ENCODE data around the gene TMEM138.

TMEM138 gene

DNA sequence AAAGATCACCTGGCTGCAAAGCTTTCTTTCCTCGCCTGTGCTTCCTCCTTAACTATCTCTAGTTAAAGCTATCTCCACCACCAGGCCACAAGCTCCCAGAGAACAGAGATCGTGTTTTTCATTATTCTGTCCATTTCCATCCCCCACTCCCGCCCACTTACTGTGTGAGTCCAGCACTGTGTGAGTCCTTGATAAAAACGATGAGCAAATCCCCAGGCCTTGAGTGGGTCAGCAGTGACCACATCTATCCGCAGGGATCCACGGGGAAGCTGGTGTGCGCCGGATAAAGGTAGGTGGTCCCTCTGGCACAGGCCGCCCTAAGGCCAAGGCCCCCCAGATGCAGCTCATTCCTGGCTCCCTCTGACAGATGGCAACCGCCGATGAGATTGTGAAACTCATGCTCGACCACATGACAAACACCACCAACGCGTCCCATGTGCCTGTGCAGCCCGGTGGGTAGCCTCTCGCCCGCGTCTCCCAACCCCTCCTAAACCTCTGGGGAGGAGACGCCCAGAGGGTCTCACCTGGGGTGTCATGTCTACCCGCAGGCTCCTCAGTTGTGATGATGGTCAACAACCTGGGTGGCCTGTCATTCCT lies 19.9 kb upstream of the TMEM138 start:
- DNase-seq = no peak

DNA sequence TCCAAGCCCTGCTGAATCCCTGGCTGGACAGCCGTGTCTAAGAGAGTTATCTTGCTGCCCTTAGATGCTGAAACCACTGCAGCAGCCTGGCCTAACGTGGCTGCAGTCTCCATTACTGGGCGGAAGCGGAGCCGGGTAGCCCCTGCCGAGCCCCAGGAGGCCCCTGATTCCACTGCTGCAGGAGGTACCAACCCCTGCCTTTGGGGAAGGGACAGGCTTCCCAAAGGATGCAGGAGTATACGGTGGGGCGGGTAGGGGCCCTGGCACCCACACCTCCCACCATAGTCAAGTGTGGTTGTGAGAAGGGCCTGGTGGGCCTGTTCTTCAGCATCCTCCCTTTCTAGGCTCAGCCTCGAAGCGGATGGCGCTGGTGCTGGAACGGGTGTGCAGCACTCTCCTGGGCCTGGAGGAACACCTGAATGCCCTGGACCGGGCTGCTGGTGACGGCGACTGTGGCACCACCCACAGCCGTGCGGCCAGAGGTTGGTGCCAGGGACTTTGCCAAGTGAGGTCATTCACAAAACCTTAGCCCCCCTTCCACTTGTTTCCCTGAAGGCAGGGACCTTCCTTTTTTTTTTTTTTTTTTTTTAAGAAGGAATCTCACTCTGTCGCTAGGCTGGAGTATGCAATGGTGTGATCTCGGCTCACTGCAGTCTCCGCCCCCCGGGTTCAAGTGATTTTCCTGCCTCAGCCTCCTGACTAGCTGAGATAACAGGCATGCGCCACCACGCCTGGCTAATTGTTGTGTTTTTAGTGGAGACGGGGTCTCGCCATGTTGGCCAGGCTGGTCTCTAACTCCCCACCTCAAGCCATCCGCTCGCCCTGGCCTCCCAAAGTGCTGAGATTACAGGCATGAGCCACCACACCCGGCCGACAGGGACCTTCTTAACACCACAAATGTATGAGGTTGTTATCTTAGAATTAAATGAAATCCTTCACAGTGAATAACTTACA lies 18.1 kb upstream of the TMEM138 start:
- no peak for DNase-seq

DNA sequence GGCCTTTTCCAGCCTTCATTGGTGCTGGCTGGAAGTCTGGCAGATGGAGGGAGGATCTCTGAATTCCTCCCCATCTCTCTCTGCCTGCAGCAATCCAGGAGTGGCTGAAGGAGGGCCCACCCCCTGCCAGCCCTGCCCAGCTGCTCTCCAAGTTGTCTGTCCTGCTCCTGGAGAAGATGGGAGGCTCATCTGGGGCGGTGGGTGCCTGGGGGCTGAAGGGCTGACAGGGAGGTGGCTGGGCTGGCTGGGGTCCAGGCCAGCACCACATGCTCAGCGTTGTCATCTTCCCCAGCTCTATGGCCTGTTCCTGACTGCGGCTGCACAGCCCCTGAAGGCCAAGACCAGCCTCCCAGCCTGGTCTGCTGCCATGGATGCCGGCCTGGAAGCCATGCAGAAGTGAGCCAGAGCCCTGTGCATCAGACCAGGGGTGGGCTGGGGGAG lies 17.0 kb upstream of the TMEM138 start:
- no peak for DNase-seq

DNA sequence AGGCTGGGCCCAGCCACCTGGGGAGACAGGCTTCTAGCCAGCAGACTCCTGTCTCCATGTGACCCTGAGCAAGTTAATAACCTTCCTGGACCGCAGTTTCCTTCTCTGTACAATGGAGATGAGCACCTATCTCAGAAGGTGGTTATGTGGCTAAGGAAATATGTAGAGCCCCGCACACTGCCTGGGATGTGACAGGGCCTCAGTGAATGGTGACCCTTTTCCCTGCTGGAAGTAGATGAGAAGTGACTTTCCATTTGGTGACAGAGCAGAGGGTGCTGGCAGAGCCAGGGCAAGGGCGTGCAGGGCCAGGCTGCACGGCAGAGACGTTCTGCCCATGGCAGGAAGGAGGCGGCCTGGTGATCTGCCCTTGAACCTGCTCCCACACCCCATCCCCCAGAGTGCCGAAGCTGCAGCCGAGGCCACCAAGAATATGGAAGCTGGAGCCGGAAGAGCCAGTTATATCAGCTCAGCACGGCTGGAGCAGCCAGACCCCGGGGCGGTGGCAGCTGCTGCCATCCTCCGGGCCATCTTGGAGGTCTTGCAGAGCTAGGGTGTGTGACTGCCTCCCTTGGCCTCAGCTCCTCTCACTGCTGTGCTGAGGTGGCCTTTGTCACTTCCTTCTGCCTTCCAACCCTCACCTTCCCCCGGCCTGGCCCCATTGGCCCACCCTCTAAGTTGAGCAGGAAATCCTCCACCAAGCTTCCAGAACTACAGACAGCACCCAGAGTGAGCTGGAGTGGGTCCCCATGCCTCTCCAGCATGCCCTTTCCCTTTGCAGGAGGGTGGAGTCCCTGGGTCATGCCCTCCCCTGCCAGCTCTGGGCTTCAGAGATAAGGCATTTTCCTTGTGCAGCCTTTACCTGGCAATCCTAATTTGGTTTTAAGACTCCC lies 16.0 kb upstream of the TMEM138 start:
- DNase-seq = no peak

DNA sequence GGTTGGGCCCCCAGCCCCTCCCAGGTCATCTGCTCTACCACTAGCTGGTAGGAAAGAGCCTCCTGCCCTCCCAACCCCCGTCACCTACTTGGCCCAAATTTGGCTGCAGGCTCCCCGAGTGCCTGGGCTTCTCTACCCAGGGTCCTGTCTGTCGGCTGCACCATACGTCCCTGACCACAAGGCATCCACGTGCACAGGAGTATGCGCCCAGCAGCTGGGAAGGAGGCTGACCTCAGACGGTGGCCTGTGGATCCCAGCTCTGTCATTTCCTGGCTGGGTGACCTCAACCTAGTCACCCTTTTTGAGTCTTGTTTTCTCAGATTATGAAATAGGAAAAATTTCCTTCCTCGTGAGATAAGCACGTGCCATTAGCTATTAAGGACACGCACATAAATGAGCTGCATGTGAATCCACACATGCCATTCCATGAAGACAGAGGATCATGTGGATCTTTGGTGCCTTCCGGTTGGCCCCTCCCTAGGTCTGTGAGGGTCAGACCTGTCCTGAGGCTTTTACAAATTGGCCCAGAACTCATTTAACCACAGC lies 14.2 kb upstream of the TMEM138 start:
- DNase-seq = no peak

DNA sequence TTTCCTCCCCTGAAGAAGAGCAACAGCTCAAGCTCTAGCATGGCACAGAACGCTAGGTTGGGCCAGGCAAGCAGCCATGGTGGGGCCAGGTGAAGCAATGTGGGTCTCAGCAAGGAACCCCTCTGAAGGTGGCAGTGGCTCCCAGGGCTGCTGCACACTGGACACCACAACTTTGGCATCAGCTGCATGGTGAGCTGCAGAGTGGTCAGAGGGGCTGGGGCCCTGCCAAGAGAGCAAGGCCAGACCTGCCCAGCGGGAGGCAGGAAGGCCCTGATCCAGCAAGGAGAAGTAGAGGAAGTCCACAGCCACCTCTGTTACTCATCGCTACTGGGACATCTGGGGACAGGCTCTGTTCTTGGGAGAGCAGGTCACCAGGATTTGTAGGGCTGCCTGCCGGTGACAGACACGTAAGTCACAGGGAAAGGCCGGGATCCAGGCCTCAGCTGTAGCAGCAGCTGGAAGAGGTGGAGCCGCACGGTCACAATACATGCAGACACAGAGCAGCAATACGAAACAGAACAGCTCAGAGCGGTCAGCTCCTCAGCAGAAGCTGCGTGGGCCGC lies 12.9 kb upstream of the TMEM138 start:
- no peak for DNase-seq

DNA sequence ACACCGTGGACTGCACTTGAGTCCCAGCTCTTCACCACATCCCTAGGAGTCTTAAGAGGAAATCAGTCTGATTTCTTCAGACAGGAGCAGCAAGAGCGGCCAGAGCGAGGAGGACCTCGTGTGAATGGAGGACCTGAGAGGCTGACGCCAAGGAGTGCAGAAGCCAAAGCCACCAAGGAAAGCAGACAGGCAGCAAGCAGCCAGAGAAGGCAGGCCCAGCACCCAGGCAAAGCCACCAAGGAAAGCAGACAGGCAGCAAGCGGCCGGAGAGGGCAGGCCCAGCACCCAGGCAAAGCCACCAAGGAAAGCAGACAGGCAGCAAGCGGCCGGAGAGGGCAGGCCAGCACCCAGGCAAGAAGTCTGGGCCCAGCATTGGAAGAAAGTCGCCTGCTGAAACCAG lies 12.3 kb upstream of the TMEM138 start:
- no peak for DNase-seq

DNA sequence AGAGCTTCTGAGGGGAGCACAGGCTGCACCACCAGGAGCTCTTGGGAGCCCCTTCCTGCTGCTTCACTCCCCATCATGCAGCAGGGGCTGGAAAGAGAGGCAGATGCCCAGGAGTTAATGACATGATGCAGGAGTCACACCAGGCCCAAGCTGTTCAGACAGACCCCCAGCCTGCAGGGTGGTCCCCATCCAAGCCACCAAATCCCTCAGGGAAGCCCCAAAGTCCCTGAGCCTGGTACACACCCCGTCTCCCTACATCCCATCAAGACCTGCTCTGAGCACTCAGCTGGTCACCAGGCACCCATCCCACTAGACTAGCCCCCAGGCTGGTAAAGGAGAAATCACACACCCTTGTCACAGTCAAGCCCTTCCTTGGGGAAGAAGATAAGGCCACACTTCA lies 11.8 kb upstream of the TMEM138 start:
- no peak for DNase-seq

DNA sequence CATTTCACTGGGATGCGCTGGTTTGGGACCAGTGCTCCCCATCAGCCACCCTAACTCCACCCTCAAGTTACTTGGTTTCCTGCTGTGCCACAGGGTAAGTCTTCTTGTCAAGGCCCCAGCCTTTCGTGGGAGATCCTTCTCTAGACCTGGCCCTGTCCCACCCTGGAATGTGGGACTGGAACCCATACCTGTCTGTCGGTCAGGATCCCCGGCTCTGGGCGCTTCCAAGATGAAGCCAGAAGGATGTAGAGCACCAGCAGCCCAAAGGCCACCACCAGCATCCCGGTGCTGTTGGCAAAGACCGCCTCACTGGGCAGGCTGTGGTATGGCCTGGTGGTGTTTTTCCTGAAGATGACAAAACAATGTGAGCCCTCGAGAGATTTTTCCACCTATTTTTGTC lies 11.4 kb upstream of the TMEM138 start:
- no peak for DNase-seq

DNA sequence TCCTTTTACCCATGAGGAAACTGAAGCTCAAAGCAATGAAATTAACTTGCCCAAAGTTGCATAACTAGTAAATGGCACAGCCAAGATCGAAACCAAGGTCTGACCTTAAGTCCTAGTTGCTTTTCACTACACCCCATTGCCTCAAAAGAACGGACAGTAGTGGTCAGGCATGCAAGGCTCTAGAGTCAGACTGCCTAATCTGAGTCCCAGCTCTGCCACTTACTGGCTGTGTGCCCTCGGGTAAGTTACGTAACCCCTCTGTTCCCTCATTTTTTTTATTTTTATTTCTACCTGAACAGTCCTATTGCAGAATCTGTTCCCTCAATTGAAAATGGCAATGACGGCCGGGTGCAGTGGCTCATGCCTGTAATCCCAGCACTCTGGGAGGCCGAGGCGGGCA lies 10.1 kb upstream of the TMEM138 start:
- DNase-seq = no peak

DNA sequence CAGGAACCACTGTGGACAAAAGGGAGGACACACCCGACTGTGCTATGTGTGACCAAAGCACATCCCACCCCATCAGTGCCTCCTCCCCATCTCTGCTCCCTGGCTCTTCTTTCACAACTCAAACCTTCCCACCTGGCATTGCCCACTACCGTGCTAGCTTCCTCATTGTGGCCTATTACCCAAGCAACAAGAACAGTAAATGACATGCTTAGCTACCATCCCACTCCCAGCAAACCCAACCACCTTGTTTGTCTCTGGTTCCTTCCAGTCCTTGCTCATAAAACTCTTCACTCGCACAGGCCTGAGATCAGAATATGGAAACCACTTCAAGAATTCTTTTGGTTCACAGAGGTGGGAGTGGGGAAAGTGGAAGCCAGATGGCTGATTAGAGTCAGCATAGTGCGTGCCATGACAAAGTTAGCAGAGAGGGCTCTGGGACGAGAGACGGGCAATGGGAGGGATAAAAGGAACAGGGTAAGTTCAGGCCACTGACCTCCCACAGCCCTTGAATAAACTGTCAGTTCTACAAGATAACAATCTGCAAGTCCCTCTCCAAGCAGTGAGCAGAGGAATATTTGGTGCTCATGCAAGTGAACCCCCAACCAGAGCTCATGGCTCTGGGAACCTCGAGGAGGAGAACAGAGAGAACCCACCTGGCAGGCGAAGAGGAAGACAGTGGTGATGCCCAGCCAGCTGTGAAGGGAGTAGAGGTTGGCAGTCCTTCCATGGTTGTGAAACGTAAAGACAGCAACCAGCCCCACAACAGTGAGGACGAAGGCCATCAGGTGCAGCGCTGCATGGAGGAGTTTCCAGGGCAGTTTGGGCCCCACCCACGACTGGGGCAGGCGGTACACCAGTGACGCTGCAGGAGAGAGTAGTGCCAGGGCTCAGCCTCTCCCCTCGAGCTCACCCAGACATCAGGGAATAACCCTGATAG lies 8.8 kb upstream of the TMEM138 start:
- no peak for DNase-seq

DNA sequence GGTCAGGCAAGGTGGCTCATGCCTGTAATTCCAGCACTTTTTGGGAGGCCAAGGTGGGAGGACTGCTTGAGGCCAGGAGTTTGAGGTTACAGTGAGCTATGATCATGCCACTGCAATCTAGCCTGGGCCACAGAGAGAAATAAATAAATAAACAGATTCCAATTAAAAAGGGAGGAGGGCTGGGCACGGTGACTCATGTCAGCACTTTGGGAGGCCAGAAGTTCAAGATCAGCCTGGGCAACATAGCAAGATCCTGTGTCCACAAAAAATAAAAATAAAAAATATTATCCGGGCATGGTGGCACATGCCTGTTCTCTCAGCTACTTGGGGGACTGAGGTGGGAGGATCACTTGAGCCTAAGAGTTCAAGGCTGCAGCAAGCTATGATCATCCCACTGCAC lies 8.0 kb upstream of the TMEM138 start:
- DNase-seq = no peak

DNA sequence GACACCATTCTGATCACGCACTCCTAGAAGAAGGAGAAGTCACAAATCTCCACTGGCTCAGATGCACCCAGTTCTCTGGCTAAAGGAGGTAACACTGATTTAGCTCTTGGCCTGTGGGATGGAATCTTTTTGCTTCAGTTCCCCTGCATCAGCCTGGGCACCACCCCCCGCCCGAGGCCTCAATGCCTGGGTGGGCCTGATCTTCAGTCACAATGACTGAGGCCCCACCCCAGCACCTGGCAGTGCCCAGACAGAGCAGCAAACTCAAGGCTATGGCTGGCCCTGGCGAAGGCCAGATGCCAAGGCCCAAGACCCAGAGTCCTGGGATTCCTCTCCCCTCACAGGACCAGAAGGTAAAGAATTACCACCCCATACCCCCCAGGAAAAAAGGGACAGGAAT lies 5.5 kb upstream of the TMEM138 start:
- DNase-seq = no peak

DNA sequence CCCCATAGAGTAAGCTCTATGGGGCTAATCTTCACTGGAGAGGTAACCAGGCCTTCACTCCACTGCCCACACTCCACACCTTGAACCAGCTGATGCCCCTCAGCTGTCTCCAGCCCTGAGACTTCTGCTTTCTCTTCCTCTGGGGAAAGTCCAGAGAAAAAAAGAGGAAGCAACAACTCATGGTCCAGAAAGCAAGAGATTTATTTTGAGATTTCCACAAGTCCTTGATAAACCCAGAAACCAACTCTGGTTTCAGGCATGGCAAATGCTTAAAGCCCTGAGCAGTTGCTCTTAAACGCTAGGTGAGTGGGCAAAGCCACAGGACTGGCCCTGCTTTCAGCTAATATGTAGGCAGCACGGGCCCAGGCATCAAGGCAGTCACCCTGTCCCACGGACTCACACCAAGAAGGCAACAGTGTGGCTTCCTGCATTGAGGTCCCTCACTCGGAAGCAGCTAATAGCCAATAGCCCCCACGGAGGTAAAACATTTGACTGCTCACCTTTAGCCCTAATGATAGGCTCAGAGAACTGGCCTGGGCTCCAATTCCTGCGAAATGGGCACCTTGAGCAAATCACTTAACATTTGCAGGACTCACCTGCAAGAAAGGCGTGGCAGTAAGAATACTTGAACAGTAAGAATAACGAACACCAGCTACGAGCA lies 4.8 kb upstream of the TMEM138 start:
- DNase-seq = no peak

DNA sequence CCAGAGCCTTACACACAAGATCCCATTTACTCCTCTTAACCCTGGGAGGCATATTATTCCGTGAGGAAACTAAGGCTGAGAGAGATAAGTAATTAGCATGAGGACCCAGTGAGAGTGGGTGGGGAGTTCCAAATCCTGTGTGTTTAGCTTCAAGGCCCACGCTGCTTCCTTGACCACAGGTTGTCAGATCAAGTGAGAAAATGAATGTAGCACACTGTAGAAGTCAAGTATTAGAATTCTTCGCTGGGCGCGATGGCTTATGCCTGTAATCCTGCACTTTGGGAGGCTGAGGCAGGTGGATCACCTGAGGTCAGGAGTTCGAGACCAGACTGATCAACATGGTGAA lies 4.3 kb upstream of the TMEM138 start:
- no peak for DNase-seq

DNA sequence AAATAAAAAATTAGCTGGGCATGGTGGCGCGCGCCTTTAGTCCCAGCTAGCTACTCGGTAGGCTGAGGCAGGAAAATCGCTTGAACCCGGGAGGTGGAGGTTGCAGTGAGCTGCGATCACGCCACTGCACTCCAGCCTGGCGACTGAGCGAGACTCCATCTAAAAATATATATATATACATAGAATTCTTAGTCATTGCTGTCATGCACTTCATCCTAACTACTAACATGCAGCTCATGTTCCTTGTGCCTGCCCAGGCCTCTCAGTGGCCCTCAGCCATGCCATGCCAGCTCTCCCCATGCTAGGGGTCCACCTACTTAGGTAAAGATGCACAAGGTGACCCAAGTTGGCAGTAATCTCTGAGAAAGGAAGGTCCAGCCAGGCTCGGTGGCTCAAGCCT lies 3.6 kb upstream of the TMEM138 start:
- no peak for DNase-seq

DNA sequence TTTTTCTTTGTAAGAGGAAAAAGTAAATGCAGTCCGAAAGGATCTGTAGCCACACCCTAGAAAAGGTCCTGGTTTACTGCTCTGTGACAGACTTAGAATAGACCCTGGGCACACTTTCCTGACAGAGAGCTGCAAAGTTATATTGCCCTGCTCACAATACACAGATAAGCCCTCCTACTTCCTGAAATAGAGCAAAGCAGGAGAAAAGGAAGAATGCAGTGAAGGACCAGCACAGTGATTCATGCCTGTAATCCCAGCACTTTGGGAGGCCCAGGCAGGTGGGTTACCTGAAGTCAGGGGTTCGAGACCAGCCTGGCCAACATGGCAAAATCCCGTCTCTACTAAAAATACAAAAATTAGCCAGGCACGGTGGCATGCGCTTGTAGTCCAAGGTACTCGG lies 2.7 kb upstream of the TMEM138 start:
- no peak for DNase-seq

DNA sequence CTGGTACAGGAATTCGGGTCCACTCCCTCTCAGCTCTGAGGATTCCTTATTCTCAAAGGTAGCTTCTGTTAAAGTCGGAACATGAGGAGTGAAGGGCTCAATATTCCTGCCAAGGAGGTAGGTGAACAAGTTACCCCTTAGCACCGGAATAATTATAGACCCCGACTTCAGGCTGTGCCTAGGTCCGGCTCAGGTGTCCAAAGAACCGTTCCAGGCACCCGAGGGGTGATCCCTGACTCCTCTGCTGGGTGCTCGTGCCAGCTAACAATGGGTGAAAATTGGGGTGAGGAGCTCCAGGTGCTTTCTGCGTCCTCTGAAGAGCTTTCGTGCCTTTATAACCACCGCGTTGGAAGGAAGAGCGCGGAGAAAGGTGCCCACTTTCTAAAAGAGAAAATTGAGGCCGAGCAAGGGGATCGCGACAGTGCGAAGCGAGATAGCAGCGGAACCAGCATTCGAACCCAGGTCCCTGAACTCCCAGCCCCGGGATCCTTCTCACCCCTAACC lies 885 bp upstream of the TMEM138 start:
- no peak for DNase-seq

DNA sequence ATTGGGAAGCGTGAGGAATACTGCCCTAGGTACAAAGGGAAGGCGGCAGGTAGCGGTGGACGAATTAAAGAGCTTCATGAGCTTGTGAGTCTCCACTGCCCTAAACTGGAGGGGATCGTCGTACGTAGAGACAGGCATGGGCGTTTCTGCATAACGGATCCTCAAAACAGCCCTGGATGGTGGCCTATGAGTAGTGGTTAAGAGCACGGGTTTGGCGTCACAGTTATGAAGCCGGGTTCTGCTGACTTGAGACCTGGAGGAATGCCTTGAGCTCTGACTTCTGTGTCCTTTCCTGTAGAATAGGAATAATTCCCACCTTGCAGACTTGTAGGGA lies 335 bp downstream of the TMEM138 start:
- DNase-seq = no peak

DNA sequence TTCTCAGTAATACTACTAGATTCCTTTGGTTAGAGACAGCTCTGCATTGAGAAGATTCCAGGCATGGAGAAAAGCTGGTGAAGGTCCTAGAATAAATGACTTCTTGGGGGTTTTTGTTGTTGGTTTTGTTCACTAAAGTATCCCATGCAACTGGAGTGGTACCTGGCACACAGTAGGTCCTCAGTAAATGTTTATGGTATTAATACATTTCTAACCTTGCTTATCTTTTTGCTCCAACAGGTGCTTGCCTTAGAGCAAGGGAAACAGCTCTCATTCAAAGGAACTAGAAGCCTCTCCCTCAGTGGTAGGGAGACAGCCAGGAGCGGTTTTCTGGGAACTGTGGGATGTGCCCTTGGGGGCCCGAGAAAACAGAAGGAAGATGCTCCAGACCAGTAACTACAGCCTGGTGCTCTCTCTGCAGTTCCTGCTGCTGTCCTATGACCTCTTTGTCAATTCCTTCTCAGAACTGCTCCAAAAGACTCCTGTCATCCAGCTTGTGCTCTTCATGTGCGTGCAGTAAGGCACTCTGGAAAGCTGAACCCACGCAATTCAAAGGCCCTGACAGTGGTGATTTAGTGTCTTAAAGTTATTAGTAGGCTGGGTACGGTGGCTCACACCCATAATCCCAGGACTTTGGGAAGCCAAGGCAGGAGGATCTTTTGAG lies 2.0 kb downstream of the TMEM138 start:
- DNase-seq = no peak

DNA sequence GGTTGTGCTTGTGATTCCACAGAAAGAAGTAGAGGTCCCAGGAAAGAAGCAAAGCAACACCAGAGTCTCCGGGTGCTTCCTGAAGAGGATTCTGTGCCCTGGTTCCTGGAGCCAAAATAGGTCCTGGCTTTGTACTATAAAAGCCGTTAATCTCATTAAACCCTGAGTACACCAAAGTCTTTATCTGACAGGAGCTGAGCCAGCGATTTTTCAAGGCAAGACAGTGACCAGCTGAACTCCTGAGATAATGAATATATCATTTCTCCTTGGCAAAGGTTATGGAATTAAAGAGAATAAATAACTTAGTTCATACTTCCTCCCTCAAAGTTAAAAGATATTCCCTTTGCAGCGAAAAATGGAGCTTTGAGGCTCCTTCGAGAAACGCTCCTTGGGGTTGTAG lies 5.2 kb downstream of the TMEM138 start:
- DNase-seq = no peak

All from kidney glomerular epithelial cell (primary cell).